Adrenal gland (tissue), 12 donors: Measurements from ENCODE around the gene CREB3L4. TPM values are rescaled to one million over a fixed set of nuclear protein-coding genes. Genes with fewer than 3 reads are reported as not detected.

ENCODE experiments used
- DNase-seq, 7 donors: peaks; one replicate each; pipeline ENCODE4 v3.0.0-alpha.2; 2019 to 2020
- H3K27ac ChIP-seq, 5 donors: fragments of 200-600 bp; sonication (generic) in 4 of 5; 1 replicate in 3 of 5; 2 replicates in 2 of 5; pipeline versions ENCODE4 v1.5.1 to v1.8.0; 2016 to 2020; ENCODE audit warnings: mild to moderate bottlenecking in 1 of 5
- H3K27me3 ChIP-seq: fragments of 200-600 bp; 2 replicates; pipeline ENCODE4 v1.8.0; 2021
- H3K36me3 ChIP-seq, 2 donors: fragments of 200-600 bp; replicated peaks in 1 of 2; 1 replicate in 1 of 2; 2 replicates in 1 of 2; pipeline versions ENCODE4 v1.5.1 to v1.8.0; 2018 to 2022
- H3K4me1 ChIP-seq, 2 donors: fragments of 200-600 bp; replicated peaks in 1 of 2; 1 replicate in 1 of 2; 2 replicates in 1 of 2; pipeline versions ENCODE4 v1.5.1 to v1.8.0; 2018 to 2021
- H3K4me3 ChIP-seq, 4 donors: fragments of 200-600 bp; sonication (generic) in 3 of 4; one replicate each; pipeline ENCODE4 v1.5.1; 2016 to 2018
- H3K9me3 ChIP-seq, 3 donors: fragments of 200-600 bp; sonication (generic) in 1 of 3; replicated peaks in 1 of 3; 1 replicate in 2 of 3; 2 replicates in 1 of 3; pipeline versions ENCODE4 v1.5.1 to v1.8.0; 2016 to 2021
- CTCF ChIP-seq, 6 experiments: fragments of 450-650 bp in 4 of 6; fragments of 200-600 bp in 2 of 6; sonication (generic) in 1 of 6; IDR thresholded peaks; 1 replicate in 5 of 6; 2 replicates in 1 of 6; pipeline versions ENCODE4 v1.5.1 to v1.8.0; 2016 to 2021; ENCODE audit warnings: antibody characterized with exemption in 6 of 6, mild to moderate bottlenecking in 2 of 6, moderate library complexity in 1 of 6
- POLR2A ChIP-seq, 2 donors: fragments of 450-650 bp; IDR thresholded peaks; one replicate each; pipeline ENCODE4 v1.6.1; 2017; ENCODE audit warnings: antibody characterized with exemption in 2 of 2, mild to moderate bottlenecking in 2 of 2, moderate library complexity in 1 of 2
- WGBS, 4 donors: extraction: QIAGEN DNeasy Blood & Tissue Kit in 2 of 4; methylation state at CpG; one replicate each; pipeline versions ENCODE4 v1.1.5 to v1.1.7; 2013 to 2017; 5-methylcytosine and 5-hydroxymethylcytosine counted together
- intact Hi-C, 2 donors: fragments of 100-400 bp; cut with DNase I; formaldehyde crosslinking; loops; one replicate each; pipeline versions ENCODE4 v1.14.1 to v1.15.0; 2022 to 2023
- polyA plus RNA-seq, 3 donors: library from polyadenylated mRNA; stranded (reverse); fragments of 200-250 nt in 2 of 3; fragments of 350-450 nt in 1 of 3; fragmentation: Illumina TruSeq in 1 of 3; extraction: RNeasy Lipid Tissue Mini Kit (QIAGEN cat#74804) in 1 of 3; gene quantifications; one replicate each; pipeline ENCODE4 v1.2.3, GENCODE V29; 2013 to 2014
- total RNA-seq, 9 donors: library from RNA; depleted of rRNA in 4 of 9; stranded (reverse); fragments of >200 nt in 4 of 9; fragments of 120-200 nt in 1 of 9; fragmentation: NEBNext Ultra II Directional in 1 of 9; extraction: Animal tissue kit (Norgen Biotek cat#: 25700) in 1 of 9; gene quantifications; one replicate each; pipeline versions ENCODE4 v1.1.0 to v1.2.4, GENCODE V29; 2013 to 2023
- donor health status: healthy with polysubstance abuse.
- donor health status: Bipolar disorder and iron deficiency.
- donor health status: DM: yes; HTN: yes; CAD: no.
- donor health status: DM: no; HTN: no; CAD: no.
- donor health status: DM: no; HTN: no; CAD: no.
- donor health status: DM: yes; HTN: yes; CAD: no.

The CREB3L4 gene
- total and polyA plus RNA-seq, 12 donors, result 5.1 to 21.8 (median 15.1) TPM

- 0 to 1% (median 0%) methylated on average over 48 to 53 of the region's 53 CpGs for WGBS, 4 donors
- intact Hi-C loops, result loop anchor here in 1 of 2 donors (5.0 kb wide), 1 partner anchor 101 kb away; no protein-coding TSS in a partner anchor
- TF ChIP-seq CTCF (IDR thresholded peaks at IDR 0.05) (no peak), POLR2A (IDR thresholded peaks at IDR 0.05) (no peak)
- Histone ChIP-seq H3K4me1 (peaks cover 23 to 34% of the 10 kb centered on the region in 2 donors), H3K27ac (peak within 1 kb of the TSS in 4 of 5 donors; percentile 67 to 92 (median 80)), H3K27me3 (no peaks in the 10 kb centered on the region), H3K36me3 (no peaks in the 10 kb centered on the region), H3K9me3 (no peaks in the 10 kb centered on the region), H3K4me3 (peak within 1 kb of the TSS in 3 of 4 donors; percentile 42 to 93 (median 69))
- peak; percentile 100 for DNase-seq
Measured at GRCh38 chr1:153922972-153923925, 44.5 kb upstream of the CREB3L4 start, which contains the start of gene GATAD2B. Gene GATAD2B, minus strand, starts transcription at chr1:153922972. Its CDS starts 94,625 bp downstream, at chr1:153828347.

DNA sequence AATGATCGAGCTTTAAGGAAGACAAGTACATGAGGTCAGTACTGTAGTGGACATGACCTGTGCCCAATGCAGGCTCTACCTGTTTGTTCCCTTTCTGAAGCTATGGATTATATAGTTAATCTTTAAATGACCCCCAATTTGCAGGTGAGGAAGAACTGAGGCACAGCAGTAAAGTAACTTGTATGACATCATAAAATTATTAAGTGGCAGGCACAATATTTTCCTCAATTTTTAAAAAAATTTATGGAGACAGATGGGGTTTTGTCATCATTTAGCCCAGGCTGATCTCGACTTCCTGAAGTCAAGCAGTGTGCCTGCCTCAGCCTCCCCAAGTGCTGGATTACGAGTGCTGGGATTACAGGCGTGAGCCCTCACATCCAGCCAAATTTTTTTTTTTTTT lies 41.3 kb upstream of the CREB3L4 start:
- DNase-seq, result no peak
- Histone ChIP-seq H3K4me3 (no peak overlapping the region), H3K27ac (no peak overlapping the region), H3K36me3 (peaks cover 0 to 15% of the 10 kb centered on the region in 2 donors), H3K27me3 (no peaks in the 10 kb centered on the region), H3K4me1 (peaks cover 1 to 10% of the 10 kb centered on the region in 2 donors), H3K9me3 (no peaks in the 10 kb centered on the region)
- intact Hi-C loops, result no loop called here
- TF ChIP-seq POLR2A (IDR thresholded peaks at IDR 0.05) (no peak), CTCF (IDR thresholded peaks at IDR 0.05) (no peak)
- 77 to 86% (median 82%) methylated on average over 4 of the region's 4 CpGs for WGBS, 4 donors

GRCh38 chr1:153928245-153928644 lies 39.5 kb upstream of the CREB3L4 start:
- intact Hi-C loops, result no loop called here
- peaks cover 0 to 7% of the 10 kb centered on the region in 2 donors for H3K4me1 ChIP-seq
- 69 to 85% (median 78%) methylated on average over 1 of the region's 1 CpG for WGBS, 4 donors

More at GRCh38 chr1:153928245-153928644, 39.5 kb upstream of the CREB3L4 start:
- Histone ChIP-seq H3K27ac (peak overlapping the region in 1 of 5 donors; percentile 23), H3K36me3 (peaks cover 0 to 32% of the 10 kb centered on the region in 2 donors), H3K4me3 (no peak overlapping the region), H3K27me3 (no peaks in the 10 kb centered on the region), H3K9me3 (no peaks in the 10 kb centered on the region)
- no peak for TF ChIP-seq CTCF (IDR thresholded peaks at IDR 0.05)
- TF ChIP-seq POLR2A (IDR thresholded peaks at IDR 0.05), result no peak
- no peak for DNase-seq
